Cardiac fibroblast (primary cell): Measurements from ENCODE around the gene PCLO.
A peak's percentile ranks its signal among the peaks of the same experiment; 100 is the strongest.

Experiments
- DNase-seq, 2 donors: peaks; one replicate each; pipeline versions ENCODE4 v3.0.0 to v3.0.0-alpha.2; 2010; ENCODE audit warnings: low read depth in 2 of 2
- H3K4me3 ChIP-seq, 2 donors: replicated peaks in 1 of 2; 1 replicate in 1 of 2; 2 replicates in 1 of 2; pipeline ENCODE4 v1.5.1; 2011; ENCODE audit warnings: low read depth in 2 of 2, low read length in 2 of 2, mild to moderate bottlenecking in 2 of 2, moderate library complexity in 1 of 2
- TF ChIP-seq, protein P1 (sequence below): IDR thresholded peaks from one replicate; pipeline ENCODE4 v1.5.1; 2011; ENCODE audit warnings: low read depth, mild to moderate bottlenecking, low read length, inconsistent platforms

Gene PCLO

GRCh38 chr7:83178796-83179195, 16.1 kb upstream of the PCLO start:
- H3K4me3 ChIP-seq = no peak overlapping the region
- peak; percentile 16 to 23 for DNase-seq
- TF ChIP-seq, protein P1, sequence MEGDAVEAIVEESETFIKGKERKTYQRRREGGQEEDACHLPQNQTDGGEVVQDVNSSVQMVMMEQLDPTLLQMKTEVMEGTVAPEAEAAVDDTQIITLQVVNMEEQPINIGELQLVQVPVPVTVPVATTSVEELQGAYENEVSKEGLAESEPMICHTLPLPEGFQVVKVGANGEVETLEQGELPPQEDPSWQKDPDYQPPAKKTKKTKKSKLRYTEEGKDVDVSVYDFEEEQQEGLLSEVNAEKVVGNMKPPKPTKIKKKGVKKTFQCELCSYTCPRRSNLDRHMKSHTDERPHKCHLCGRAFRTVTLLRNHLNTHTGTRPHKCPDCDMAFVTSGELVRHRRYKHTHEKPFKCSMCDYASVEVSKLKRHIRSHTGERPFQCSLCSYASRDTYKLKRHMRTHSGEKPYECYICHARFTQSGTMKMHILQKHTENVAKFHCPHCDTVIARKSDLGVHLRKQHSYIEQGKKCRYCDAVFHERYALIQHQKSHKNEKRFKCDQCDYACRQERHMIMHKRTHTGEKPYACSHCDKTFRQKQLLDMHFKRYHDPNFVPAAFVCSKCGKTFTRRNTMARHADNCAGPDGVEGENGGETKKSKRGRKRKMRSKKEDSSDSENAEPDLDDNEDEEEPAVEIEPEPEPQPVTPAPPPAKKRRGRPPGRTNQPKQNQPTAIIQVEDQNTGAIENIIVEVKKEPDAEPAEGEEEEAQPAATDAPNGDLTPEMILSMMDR = no peak

GRCh38 chr7:83178066-83178465, 15.4 kb upstream of the PCLO start:
- no peak overlapping the region for H3K4me3 ChIP-seq
- TF ChIP-seq, protein P1 = no peak
- peak in 1 of 2 donors; percentile 10 for DNase-seq

DNA sequence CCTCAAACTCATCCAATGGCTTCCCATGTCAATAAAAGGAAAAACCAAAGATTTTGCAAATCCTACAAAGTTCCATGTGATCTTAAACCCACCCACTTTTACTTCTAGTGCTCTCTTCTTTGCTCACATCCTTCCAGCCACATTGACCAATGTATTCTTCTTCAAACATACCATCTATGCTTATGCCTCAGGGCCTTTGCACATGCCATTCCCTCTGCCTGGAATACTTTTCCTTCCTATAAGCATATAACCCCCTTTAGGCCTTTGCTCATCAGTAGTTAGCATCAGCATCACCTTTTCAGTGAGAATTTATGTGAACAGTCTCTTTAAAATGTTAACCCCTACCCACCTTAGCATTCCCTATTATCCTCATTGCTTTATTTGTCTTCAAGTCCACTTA, 11.0 kb upstream of the PCLO start:
- H3K4me3 ChIP-seq = no peak overlapping the region
- TF ChIP-seq, protein P1 = no peak
- DNase-seq = no peak

DNA sequence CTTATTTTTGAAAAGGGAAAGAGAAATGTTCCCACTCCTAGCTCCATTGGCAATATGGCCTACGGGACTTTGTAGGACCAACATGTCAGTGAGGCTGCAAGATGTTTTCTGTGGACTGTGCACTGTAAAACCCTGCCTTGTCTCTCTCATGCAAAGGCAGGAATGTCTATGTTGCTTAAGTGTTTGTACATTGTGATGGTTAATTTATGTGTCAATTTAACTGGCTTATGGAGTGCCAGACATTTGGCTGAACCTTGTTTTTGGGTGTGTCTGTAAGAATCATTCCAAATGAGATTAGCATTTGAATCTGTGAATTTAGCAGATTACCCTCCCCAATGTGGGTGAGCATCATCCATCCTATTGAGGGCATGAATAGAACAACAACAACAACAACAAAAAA, 4.1 kb upstream of the PCLO start:
- no peak for DNase-seq
- TF ChIP-seq, protein P1 = no peak
- H3K4me3 ChIP-seq = no peak overlapping the region

GRCh38 chr7:83161899-83162401, 734 bp downstream of the PCLO start:
- TF ChIP-seq, protein P1 = no peak
- DNase-seq = no peak
- peak overlapping the region; percentile 52 to 53 for H3K4me3 ChIP-seq

GRCh38 chr7:83161186-83161585, 1.5 kb downstream of the PCLO start:
- H3K4me3 ChIP-seq = no peak overlapping the region
- TF ChIP-seq, protein P1 = no peak
- DNase-seq = no peak

DNA sequence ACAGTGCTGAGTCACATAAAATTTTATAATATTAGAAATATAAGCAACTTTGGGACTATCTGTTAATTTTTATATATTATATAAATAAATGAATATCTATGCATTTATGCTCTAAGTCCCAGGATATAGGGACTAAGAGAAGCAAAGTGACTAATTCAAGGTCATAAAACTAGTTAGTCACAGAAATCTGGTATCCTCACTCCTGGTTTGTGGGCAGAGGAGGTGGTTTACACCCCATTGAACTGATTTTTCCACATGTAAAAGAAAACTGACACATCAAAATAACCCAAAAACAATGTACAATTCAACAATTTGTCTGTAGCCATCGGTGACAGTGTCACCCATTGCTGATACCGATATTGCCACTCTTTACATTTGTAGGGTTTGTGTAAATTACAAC, 3.0 kb downstream of the PCLO start:
- TF ChIP-seq, protein P1 = no peak
- no peak overlapping the region for H3K4me3 ChIP-seq

More for the DNA sequence above, 3.0 kb downstream of the PCLO start:
- no peak for DNase-seq
